ENCODE measurements around the gene SUCLG2.

The SUCLG2 gene

GRCh38 chr3:67654099-67654843, at the start of gene SUCLG2:
SUCLG2 (minus strand) TSS chr3:67654612; CDS start chr3:67654586, 26 bp downstream.
- FAIRE-seq, result no peak

DNA sequence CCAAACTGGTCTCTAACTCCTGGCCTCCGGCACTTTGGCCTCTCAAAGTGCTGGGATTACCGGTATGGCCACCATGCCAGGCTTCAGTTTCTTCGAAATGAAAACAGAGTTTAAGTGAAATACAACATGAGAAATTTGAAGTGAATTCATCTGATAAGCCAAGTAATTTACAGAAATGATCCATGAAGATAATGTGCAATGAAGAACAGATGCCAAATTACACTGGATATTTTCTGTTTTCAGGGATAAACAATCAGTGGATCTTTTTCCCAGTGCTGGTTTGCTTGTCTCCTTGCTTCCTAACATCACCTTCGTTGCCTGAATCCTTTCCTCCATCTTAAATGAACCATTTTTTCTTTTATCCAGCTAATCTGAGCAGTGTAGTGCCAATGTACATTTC, 46.2 kb upstream of the SUCLG2 start:
- FAIRE-seq, result no peak

DNA sequence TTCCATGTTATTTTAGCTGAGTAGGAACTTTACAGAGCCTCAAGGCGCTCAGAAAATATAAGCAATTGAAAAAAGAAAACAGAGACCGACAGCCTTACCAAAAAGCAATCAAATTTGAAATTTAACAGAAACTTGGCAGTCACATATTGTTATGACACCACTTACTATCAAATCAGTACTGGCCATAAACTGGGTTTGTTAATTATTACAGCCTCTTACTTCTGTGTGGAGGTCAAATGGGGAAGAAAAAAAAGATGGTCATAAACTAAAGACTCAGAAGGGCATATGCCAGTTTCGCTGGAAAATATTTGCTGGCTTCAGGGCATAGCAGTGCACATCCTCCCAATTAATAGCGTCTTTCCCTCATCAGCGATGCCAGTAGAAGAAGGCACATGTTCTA, 45.5 kb upstream of the SUCLG2 start:
- no peak for FAIRE-seq

- no peak for FAIRE-seq
Measured at GRCh38 chr3:67692621-67693020, 38.2 kb upstream of the SUCLG2 start.

- no peak for FAIRE-seq
Measured at GRCh38 chr3:67691926-67692325, 37.5 kb upstream of the SUCLG2 start.

DNA sequence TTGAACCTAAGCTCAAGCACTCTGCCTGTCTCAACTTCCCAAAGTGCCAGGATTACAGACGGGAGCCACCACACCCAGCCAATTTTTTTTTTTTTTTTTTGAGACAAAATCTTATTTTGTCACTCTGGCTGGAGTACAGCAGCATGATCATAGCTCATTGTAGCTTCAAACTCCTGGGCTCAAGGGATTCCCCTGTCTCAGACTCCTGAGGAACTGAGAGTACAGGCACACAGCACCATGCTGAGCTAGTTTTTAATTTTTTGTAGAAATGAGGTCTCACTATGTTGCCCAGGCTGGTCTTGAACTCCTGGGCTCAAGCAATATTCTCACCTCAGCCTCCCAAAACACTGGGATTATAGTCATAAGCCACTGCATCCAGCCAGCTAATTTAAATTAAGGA, 36.8 kb upstream of the SUCLG2 start:
- no peak for FAIRE-seq

DNA sequence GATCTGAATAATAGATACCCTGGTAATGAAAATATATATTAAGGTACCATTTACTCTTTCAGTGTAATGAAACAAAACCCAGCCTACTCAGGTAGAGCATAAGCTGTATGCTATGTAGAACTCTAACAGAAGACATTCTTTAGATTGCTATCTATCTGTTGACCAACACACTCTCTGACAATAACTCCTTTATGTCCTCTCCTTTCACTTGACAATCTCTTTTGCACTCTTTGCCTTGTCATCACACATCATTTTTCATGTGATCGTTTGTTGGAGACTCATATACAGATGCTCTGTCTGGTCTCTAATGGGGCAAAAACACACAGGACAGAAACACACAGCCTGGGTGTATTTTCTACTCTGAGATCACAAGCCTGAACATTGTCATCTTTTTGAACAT, 35.4 kb upstream of the SUCLG2 start:
- FAIRE-seq, result no peak

- no peak for FAIRE-seq
Measured at GRCh38 chr3:67688231-67688630, 33.8 kb upstream of the SUCLG2 start.

GRCh38 chr3:67686069-67686468, 31.7 kb upstream of the SUCLG2 start:
- FAIRE-seq, result no peak

DNA sequence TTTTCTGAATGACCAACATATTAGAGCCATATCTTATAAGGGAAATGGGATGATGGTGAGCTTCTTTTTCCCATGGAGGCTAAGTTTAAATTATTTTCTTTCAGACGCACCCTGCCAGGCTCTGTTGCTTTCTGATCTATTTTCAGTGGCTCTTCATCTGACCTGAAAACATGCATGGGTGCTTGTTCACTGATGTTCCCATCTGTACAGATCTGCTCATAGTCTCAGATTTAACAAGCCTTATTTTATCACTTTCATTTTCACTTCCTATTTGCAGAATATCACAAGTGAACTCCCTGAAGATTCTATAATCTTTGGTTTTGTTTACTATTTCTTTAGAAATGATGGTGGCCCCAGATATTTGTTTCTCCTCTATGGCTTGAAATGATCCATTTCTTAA, 31.1 kb upstream of the SUCLG2 start:
- no peak for FAIRE-seq

DNA sequence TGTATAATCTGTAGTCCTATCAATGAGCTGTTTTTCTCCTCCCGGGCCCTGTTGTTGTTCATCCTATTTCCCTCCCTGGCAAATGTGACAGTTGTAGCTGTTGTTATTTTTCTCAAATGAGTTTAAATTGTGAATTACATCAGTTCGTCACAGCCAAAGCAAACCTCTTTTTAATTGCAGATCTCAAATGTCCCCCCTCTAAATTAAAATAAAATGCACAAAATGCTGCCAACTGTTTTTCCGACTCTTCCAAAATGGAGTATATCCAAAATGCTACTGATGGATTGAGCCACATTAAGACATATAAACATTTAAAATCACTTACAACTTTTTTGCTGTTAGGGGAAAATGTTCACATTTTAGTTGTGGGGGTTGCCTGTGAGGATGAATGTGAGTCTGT, 29.8 kb upstream of the SUCLG2 start:
- no peak for FAIRE-seq

GRCh38 chr3:67683522-67683921, 29.1 kb upstream of the SUCLG2 start:
- no peak for FAIRE-seq

- FAIRE-seq, result no peak
Measured at GRCh38 chr3:67678665-67679064, 24.3 kb upstream of the SUCLG2 start.

- FAIRE-seq, result no peak
Measured at GRCh38 chr3:67674055-67674454, 19.6 kb upstream of the SUCLG2 start.

- no peak for FAIRE-seq
Measured at GRCh38 chr3:67662733-67663132, 8.3 kb upstream of the SUCLG2 start.

- no peak for FAIRE-seq
Measured at GRCh38 chr3:67661089-67661488, 6.7 kb upstream of the SUCLG2 start.

DNA sequence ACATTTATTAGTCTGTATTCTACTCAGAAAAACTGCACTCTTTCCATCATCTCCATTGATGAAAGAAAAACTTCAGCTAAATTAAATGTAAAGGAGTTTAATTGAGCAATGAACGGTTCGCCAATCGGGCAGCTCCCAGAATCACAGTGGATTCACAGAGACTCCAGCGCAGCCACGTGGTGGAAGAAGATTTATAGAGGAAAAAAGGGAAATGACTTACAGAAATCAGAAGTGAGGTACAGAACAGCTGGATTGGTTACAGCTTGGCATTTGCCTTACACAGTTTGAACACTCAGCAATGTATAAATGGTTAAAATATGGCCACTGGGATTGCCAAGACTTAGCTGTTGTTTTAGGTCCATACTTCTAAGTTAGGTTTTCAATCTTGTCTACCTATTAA, 2.8 kb upstream of the SUCLG2 start:
- FAIRE-seq, result no peak

- no peak for FAIRE-seq
Measured at GRCh38 chr3:67656614-67657013, 2.2 kb upstream of the SUCLG2 start.

- no peak for FAIRE-seq
Measured at GRCh38 chr3:67655364-67656121, 1.1 kb upstream of the SUCLG2 start.

- FAIRE-seq, result no peak
Measured at GRCh38 chr3:67654844-67655177, 399 bp upstream of the SUCLG2 start.

GRCh38 chr3:67653425-67654098, 850 bp downstream of the SUCLG2 start:
- no peak for FAIRE-seq

DNA sequence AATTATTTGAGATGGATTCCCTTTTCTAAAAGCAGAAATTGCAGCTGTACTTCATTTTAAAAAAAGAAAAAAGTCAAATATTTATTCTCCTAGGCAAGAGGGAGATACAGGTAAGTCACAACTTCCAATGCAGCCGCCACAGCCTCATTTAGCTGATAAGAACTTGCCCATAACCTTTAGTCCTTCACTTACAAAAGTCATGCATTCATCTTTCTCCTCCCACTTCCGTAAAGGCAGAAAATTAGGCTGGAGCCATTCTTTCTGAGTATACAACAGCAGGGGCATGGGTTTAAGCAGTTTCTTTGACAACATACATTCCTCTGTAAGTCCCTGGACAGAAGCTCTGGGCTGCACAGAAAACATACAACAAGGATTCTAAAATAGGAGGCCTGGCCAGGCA, 4.3 kb downstream of the SUCLG2 start:
- no peak for FAIRE-seq

DNA sequence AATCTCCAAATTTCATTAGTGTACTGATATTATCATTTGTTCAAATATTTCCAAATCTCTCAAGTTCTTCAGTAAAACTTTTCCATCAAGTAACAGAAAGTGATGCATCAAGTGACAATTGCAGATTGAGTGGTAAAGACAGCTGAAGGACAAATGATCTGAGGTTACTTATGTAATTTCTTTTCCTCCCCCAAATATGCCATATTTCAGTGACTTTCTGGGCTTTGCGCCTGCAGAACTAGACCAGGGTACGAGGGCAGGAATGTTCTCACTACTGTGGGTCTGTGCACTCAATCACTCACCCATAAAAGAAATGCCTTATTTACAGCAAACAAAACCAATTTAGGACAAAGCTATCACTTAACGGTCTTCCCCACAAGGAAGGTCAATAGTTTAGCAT, 4.7 kb downstream of the SUCLG2 start:
- no peak for FAIRE-seq

DNA sequence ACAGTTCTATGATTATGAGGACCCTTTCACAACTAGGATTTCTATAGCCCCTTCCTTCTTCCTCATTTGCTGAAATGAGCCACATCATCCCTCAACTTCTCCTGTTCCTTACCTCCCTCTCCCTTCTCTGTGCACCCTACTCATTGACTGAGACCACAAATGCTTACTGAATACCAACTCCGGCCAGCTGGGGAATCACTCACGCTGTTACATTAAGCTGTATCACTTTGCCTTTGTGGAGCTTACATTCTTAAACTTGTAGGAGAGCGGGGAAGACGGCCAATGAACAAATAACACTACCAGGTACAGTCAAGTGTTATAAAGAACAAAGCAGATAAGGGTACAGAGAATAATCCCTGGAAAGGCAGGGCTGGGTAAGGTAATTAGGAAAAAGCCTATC, 5.7 kb downstream of the SUCLG2 start:
- no peak for FAIRE-seq

Measured in islet of Langerhans (tissue), 1 donor.